K562 (cell line): Measurements from ENCODE around the gene AGAP3. TPM values are rescaled to one million over a fixed set of nuclear protein-coding genes. Genes with fewer than 3 reads are reported as not detected.

Experiments
- ELF2 ChIP-seq: fragments of 250-450 bp; sonication (Bioruptor Pico); IDR thresholded peaks from 2 replicates; pipeline ENCODE4 v1.5.0; 2021; ENCODE audit warnings: mild to moderate bottlenecking
- HMGXB4 ChIP-seq: sonication (generic); formaldehyde crosslinking; IDR thresholded peaks from 2 replicates; pipeline ENCODE4 v1.8.1; 2023; ENCODE audit warnings: mild to moderate bottlenecking, missing genetic modification reagents
- LARP7 ChIP-seq: fragments of 450-650 bp; IDR thresholded peaks from 2 replicates; pipeline ENCODE4 v1.6.1; 2016
- LEF1 ChIP-seq: fragments of 450-650 bp; IDR thresholded peaks from 2 replicates; pipeline ENCODE4 v1.6.1; 2016; ENCODE audit warnings: mild to moderate bottlenecking
- MAZ ChIP-seq, 2 experiments: fragments of 450-650 bp in 1 of 2; sonication (generic) in 1 of 2; formaldehyde crosslinking; IDR thresholded peaks in 1 of 2; conservative IDR thresholded peaks in 1 of 2; 2 replicates each; pipeline versions ENCODE4 v1.4.0 to v1.5.0; 2020; ENCODE audit warnings: mild to moderate bottlenecking in 1 of 2, missing genetic modification reagents in 1 of 2
- MTA2 ChIP-seq: fragments of 450-650 bp; IDR thresholded peaks from 2 replicates; pipeline ENCODE4 v1.6.1; 2016; ENCODE audit warnings: low read depth
- PCBP1 ChIP-seq: fragments of 200-400 bp; formaldehyde crosslinking; IDR thresholded peaks from 2 replicates; pipeline ENCODE4 v1.6.1; 2018; ENCODE audit warnings: mild to moderate bottlenecking, low read depth, low read length; ENCODE audit not compliant: poor library complexity, severe bottlenecking
- PHB ChIP-seq: fragments of 250-450 bp; sonication (Bioruptor Pico); IDR thresholded peaks from 2 replicates; pipeline ENCODE4 v1.5.0; 2021
- SMAD2 ChIP-seq: fragments of 150-350 bp; IDR thresholded peaks from 2 replicates; pipeline ENCODE4 v1.6.1; 2014; ENCODE audit warnings: low read depth, mild to moderate bottlenecking, low read length
- TOE1 ChIP-seq, 2 experiments: fragments of 450-650 bp in 1 of 2; sonication (generic) in 1 of 2; formaldehyde crosslinking in 1 of 2; IDR thresholded peaks; 2 replicates each; pipeline versions ENCODE4 v1.7.1 to v1.8.0; 2016 to 2022; ENCODE audit warnings: borderline replicate concordance in 2 of 2, mild to moderate bottlenecking in 2 of 2, antibody characterized with exemption in 1 of 2, inconsistent platforms in 1 of 2, low read depth in 1 of 2, missing genetic modification reagents in 1 of 2, moderate library complexity in 1 of 2
- ZNF584 ChIP-seq: fragments of 200-800 bp; sonication (Bioruptor generic); IDR thresholded peaks from 2 replicates; pipeline ENCODE4 v1.6.1; 2016; ENCODE audit warnings: low read depth, mild to moderate bottlenecking, missing genetic modification characterization, missing compliant biosample characterization
- polyA plus RNA-seq, 8 experiments: library from polyadenylated mRNA; depleted of rRNA in 4 of 8; stranded (reverse) in 5 of 8; unstranded in 3 of 8; fragments of >200 nt; fragmentation: Nextera tagmentation in 2 of 8; fragmentation: Illumina TruSeq in 1 of 8; extraction: Ambion mirVana in 2 of 8; extraction: Trizol in 1 of 8; gene quantifications; 2 replicates each; pipeline versions ENCODE4 v1.2.1 to v1.2.3, GENCODE V29; 2011 to 2014; ENCODE audit warnings: inconsistent platforms in 1 of 8, missing spikeins in 1 of 8
- total RNA-seq, 7 experiments: library from RNA; depleted of rRNA in 6 of 7; stranded (reverse); fragments of >200 nt in 6 of 7; fragmentation: Illumina TruSeq in 2 of 7; extraction: Trizol in 2 of 7; gene quantifications; 2 replicates each; pipeline versions ENCODE4 v1.2.1 to v1.2.3, GENCODE V29; 2011 to 2021; ENCODE audit warnings: low replicate concordance in 1 of 7
- TF ChIP-seq, protein P1 (sequence below): fragments of 450-650 bp; IDR thresholded peaks from 2 replicates; pipeline ENCODE4 v1.6.1; 2016; ENCODE audit warnings: low read depth, mild to moderate bottlenecking, moderate library complexity
- TF ChIP-seq, protein P2 (sequence below): fragments of 250-450 bp; sonication (Bioruptor Pico); IDR thresholded peaks from 2 replicates; pipeline ENCODE4 v1.8.0; 2021; ENCODE audit warnings: mild to moderate bottlenecking, moderate library complexity
- TF ChIP-seq, protein P3 (sequence below): fragments of 450-650 bp; formaldehyde crosslinking; IDR thresholded peaks from 2 replicates; pipeline ENCODE4 v1.4.0; 2020; ENCODE audit warnings: mild to moderate bottlenecking, moderate library complexity
- TF ChIP-seq, protein P4 (sequence below): sonication (generic); formaldehyde crosslinking; IDR thresholded peaks from 2 replicates; pipeline ENCODE4 v1.8.0; 2023; ENCODE audit warnings: mild to moderate bottlenecking, missing genetic modification reagents
- TF ChIP-seq, protein P5 (sequence below): sonication (generic); formaldehyde crosslinking; IDR thresholded peaks from 2 replicates; pipeline ENCODE4 v1.9.0; 2022; ENCODE audit warnings: mild to moderate bottlenecking, missing genetic modification reagents

The AGAP3 gene
- total and polyA plus RNA-seq, 9 of the 15 experiments (the other 6 are each of a cell fraction or from before 2014, with no cell fraction given) = 3.4 to 208 (median 62.2) TPM

DNA sequence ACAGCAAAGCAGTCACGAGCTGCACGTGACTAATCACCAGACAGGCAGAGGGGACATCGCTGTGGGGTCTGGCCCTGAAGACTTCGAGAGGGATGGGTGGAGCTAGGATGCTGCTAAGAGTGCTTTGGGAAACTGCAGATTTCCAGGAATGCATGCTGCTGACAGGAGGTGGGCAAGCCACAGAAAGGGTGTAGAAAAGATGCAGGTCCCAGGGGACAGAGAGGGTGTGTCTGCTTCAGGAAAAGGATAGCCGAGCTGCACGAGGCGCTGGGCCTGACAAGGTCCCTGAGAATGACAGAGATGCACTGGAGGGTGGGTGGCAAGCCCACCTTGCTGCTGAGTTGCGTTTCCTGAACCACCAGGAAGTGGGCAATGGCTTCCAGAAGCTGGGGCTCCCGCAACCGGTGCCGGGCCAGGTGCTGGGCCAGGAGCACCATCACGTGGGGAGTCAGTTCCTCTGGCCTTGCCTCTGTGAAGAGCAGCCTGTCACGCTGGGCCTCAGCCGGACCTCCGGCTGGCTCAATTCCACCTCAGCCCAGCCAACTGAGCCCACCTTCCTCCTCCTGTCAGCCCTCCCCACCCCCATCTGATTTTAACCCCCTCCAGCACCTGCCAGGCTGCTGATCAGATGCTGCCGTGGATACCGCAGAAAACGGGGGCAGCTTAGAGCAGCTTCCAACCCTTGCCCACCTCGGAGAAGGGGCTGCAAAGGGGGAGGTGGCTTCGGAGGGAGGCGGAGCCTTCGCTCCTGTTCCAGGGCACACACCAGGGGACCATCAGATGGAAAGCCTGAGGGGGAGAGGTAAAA lies 7.8 kb upstream of the AGAP3 start (continued):
- TF ChIP-seq, protein P1, sequence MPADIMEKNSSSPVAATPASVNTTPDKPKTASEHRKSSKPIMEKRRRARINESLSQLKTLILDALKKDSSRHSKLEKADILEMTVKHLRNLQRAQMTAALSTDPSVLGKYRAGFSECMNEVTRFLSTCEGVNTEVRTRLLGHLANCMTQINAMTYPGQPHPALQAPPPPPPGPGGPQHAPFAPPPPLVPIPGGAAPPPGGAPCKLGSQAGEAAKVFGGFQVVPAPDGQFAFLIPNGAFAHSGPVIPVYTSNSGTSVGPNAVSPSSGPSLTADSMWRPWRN = no peak
- TF ChIP-seq, protein P2, sequence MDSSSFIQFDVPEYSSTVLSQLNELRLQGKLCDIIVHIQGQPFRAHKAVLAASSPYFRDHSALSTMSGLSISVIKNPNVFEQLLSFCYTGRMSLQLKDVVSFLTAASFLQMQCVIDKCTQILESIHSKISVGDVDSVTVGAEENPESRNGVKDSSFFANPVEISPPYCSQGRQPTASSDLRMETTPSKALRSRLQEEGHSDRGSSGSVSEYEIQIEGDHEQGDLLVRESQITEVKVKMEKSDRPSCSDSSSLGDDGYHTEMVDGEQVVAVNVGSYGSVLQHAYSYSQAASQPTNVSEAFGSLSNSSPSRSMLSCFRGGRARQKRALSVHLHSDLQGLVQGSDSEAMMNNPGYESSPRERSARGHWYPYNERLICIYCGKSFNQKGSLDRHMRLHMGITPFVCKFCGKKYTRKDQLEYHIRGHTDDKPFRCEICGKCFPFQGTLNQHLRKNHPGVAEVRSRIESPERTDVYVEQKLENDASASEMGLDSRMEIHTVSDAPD (CRISPR knock-in tag) = no peak
- TF ChIP-seq PHB (CRISPR knock-in tag) (peak; percentile 73; the same call in 1 of the 2 replicates), HMGXB4 (no peak), LEF1 (peak; percentile 46; the same call in 1 of the 2 replicates), MAZ (CRISPR knock-in tag; conservative IDR thresholded peaks at IDR 0.05 in 1 of 2, IDR thresholded peaks at IDR 0.05 in 1 of 2) (0 out of 4 replicates have a peak, but pooled peaks of 1 of the 2 experiments have one; percentile 21), TOE1 (IDR thresholded peaks at IDR 0.05; ENCODE audit: borderline replicate concordance) (peak; percentile 59; the same call in 1 of the 2 replicates), TOE1 (CRISPR knock-in tag; IDR thresholded peaks at IDR 0.05; ENCODE audit: borderline replicate concordance, low read depth) (no peak), ZNF584 (CRISPR knock-in tag) (no peak), ELF2 (CRISPR knock-in tag) (peak; percentile 42; the same call in 1 of the 2 replicates), LARP7 (no peak), MTA2 (no peak), SMAD2 (no peak), PCBP1 (peak; percentile 41)
- TF ChIP-seq, protein P3, sequence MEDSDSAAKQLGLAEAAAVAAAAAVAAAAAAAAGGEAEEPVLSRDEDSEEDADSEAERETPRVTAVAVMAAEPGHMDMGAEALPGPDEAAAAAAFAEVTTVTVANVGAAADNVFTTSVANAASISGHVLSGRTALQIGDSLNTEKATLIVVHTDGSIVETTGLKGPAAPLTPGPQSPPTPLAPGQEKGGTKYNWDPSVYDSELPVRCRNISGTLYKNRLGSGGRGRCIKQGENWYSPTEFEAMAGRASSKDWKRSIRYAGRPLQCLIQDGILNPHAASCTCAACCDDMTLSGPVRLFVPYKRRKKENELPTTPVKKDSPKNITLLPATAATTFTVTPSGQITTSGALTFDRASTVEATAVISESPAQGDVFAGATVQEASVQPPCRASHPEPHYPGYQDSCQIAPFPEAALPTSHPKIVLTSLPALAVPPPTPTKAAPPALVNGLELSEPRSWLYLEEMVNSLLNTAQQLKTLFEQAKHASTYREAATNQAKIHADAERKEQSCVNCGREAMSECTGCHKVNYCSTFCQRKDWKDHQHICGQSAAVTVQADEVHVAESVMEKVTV (CRISPR knock-in tag) = no peak
- TF ChIP-seq, protein P4, sequence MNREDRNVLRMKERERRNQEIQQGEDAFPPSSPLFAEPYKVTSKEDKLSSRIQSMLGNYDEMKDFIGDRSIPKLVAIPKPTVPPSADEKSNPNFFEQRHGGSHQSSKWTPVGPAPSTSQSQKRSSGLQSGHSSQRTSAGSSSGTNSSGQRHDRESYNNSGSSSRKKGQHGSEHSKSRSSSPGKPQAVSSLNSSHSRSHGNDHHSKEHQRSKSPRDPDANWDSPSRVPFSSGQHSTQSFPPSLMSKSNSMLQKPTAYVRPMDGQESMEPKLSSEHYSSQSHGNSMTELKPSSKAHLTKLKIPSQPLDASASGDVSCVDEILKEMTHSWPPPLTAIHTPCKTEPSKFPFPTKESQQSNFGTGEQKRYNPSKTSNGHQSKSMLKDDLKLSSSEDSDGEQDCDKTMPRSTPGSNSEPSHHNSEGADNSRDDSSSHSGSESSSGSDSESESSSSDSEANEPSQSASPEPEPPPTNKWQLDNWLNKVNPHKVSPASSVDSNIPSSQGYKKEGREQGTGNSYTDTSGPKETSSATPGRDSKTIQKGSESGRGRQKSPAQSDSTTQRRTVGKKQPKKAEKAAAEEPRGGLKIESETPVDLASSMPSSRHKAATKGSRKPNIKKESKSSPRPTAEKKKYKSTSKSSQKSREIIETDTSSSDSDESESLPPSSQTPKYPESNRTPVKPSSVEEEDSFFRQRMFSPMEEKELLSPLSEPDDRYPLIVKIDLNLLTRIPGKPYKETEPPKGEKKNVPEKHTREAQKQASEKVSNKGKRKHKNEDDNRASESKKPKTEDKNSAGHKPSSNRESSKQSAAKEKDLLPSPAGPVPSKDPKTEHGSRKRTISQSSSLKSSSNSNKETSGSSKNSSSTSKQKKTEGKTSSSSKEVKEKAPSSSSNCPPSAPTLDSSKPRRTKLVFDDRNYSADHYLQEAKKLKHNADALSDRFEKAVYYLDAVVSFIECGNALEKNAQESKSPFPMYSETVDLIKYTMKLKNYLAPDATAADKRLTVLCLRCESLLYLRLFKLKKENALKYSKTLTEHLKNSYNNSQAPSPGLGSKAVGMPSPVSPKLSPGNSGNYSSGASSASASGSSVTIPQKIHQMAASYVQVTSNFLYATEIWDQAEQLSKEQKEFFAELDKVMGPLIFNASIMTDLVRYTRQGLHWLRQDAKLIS = no peak
- TF ChIP-seq, protein P5, sequence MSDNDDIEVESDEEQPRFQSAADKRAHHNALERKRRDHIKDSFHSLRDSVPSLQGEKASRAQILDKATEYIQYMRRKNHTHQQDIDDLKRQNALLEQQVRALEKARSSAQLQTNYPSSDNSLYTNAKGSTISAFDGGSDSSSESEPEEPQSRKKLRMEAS (CRISPR knock-in tag) = peak; percentile 40; the same call in 1 of the 2 replicates
